NCI-H2029 (cell line): ENCODE measurements around the gene FASTK.

ENCODE experiments used
- DNase-seq: peaks from one replicate; lab custom pipeline; 2025; lab: John Stamatoyannopoulos, UW

FASTK gene

GRCh38 chr7:151095828-151096475 is 15.3 kb upstream of the FASTK start:
- DNase-seq, result no peak

- no peak for DNase-seq
These were observed 14.7 kb upstream of the FASTK start for GRCh38 chr7:151095123-151095797.

GRCh38 chr7:151094675-151095074 is 14.1 kb upstream of the FASTK start:
- DNase-seq, result no peak

- no peak for DNase-seq
These were observed 13.1 kb upstream of the FASTK start for GRCh38 chr7:151093748-151094147.

GRCh38 chr7:151091988-151092387 is 11.4 kb upstream of the FASTK start:
- no peak for DNase-seq

GRCh38 chr7:151091431-151091830 is 10.8 kb upstream of the FASTK start:
- no peak for DNase-seq

- no peak for DNase-seq
These were observed 10.4 kb upstream of the FASTK start for GRCh38 chr7:151091003-151091402.

GRCh38 chr7:151089893-151090730 is 9.5 kb upstream of the FASTK start:
- no peak for DNase-seq

GRCh38 chr7:151088856-151089699 is 8.5 kb upstream of the FASTK start:
- no peak for DNase-seq

- DNase-seq, result no peak
These were observed 7.6 kb upstream of the FASTK start for GRCh38 chr7:151088019-151088855.

- DNase-seq, result peak; percentile 19
These were observed 6.8 kb upstream of the FASTK start for GRCh38 chr7:151087245-151088018.

- no peak for DNase-seq
These were observed 6.2 kb upstream of the FASTK start for GRCh38 chr7:151086802-151087244.

GRCh38 chr7:151085691-151086620 is 5.3 kb upstream of the FASTK start, which contains the start of gene AGAP3:
TSS of gene AGAP3 (plus strand) at chr7:151086475. CDS start at chr7:151086742, 267 bp downstream.
- peak; percentile 73 for DNase-seq

- no peak for DNase-seq
These were observed 4.7 kb upstream of the FASTK start for GRCh38 chr7:151085329-151085690.

GRCh38 chr7:151083824-151084160 is 3.2 kb upstream of the FASTK start:
- DNase-seq, result no peak

- DNase-seq, result no peak
These were observed 2.6 kb upstream of the FASTK start, which contains the start of gene TMUB1 for GRCh38 chr7:151083071-151083823. TSS of gene TMUB1 (minus strand) at chr7:151083493. CDS start at chr7:151082563, 930 bp downstream.

GRCh38 chr7:151082141-151083070 is 1.8 kb upstream of the FASTK start:
- DNase-seq, result no peak
